NCI-H446 treated with DMSO at 0.1 percent for 48 hours (cell line): ENCODE results near the gene HMOX1.
"Not testable (repeated sequence)": the region's sequence is repeated elsewhere in the genome, so short reads cannot be mapped to it uniquely, and the experiment has no call there.

Experiments used
- DNase-seq: peaks from one replicate; lab custom pipeline; 2025; lab: John Stamatoyannopoulos, UW

Gene HMOX1

DNA sequence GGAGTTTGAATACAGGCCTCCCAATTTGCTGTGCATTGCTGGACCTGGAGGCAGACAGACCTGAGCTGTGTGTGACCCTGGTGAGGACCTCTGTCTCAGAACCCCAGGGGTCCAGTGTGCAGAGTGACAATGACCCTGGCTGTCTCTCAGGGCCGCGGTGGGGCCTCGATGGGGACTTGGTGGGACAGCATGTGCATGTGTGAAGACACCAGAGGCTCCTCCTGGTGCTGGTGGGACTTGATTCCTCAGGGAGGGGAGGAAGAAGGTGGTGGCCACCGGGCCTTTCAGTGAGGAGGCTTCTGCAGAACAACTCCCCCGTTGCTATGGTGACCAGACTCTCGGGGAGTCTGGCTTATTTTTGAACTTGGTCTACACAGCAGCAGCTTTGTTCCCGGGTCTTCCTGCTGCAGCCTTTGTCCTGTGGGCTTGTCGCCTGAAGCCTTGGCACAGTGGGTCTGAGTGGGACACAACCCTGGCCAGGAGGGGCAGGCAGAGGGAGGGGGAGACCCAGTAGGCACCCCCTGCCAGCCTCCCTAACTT lies 54.4 kb downstream of the HMOX1 start:
- DNase-seq = no peak

DNA sequence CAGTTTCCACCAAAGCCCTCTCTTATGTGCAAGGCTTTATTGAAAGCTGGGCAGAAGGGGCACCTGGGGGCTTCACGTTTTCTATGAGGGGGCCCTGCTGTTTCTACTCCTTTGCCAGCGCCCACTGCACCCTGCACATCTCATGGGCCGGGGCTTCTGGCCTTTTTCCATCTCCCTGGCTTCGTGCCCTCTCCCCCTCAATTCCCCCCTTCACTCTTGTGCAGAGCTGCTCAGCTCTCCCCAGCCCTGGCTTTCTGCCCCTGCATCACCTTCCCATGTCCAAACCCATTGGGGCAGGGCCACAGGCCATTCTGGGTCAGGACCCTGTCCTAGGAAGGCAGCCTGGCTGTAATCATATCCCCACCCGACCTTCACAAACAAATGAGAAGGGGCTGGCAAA lies 55.5 kb downstream of the HMOX1 start:
- no peak for DNase-seq

DNA sequence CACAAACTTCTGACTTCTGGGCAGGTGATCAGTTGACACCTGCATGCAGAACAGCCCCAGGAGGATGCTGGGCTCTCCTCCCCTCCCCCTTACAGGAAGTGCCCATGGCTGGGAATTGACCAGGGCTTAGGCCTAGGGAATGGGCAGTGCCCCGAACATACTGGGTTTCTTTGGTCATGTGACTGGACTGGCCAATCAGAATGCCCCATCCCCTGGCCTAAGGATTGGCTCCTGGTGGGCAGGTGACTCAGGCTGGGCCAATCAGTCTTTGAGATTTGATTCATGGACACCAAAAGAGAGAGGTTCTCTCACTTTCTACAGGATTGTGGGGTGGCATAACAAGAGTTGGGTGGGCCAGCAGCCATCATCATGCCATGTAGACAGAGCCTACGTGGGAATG lies 56.2 kb downstream of the HMOX1 start:
- DNase-seq = no peak

DNA sequence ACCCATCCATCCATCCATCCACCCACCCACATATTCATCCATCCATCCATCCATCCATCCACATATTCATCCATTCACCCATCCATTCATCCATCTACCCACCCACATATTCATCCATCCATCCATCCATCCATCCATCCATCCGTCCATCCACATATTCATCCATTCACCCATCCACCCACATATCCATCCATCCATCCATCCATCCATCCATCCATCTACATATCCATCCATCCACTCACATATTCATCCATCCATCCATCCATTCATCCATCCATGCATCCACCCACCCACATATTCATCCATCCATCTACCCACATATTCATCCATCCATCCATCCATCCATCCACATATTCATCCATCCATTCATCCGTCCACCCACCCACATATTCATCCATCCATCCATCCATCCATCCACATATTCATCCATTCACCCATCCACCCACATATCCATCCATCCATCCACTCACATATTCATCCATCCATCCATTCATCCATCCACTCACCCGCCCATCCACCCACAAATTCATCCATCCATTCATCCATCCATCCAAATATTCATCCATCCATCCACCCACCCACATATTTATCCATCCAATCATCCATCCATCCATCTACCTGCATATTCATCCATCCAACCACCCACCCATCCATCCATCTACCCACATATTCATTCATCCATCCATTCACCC lies 57.9 kb downstream of the HMOX1 start:
- DNase-seq = not testable (repeated sequence)

DNA sequence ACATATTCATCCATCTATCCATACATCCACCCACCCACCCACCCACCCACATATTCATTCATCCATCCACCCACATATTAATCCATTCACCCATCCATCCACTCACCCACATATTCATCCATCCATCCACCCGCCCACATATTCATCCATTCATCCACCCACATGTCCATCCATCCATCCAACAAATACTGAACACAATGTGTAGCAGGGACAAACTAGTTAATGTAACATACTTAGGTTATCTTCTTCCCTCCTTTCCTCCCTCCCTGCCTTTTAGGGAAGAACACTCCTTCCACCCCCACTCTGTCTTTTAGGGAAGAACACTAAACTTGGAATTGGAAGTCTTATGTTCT lies 58.4 kb downstream of the HMOX1 start:
- DNase-seq = no peak

DNA sequence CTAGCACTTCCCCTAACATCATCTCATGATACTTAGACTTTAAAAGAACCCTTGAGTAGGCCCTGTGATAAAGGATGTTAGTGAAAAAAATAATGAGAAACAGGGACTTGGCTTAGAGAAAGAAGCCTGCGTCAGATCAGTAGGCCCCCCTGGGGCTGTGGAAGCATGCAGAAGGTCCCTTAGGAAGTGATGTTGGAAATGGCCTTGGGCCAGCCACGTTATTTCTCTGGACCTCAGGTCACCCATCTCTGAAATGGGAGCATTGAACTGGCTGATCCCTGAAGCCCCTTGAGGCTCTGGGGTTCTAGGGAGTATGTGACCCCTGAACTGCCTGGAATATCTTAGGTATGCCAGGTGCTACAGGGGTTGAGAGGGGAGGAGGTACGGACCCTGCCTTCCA lies 59.2 kb downstream of the HMOX1 start:
- DNase-seq = no peak

DNA sequence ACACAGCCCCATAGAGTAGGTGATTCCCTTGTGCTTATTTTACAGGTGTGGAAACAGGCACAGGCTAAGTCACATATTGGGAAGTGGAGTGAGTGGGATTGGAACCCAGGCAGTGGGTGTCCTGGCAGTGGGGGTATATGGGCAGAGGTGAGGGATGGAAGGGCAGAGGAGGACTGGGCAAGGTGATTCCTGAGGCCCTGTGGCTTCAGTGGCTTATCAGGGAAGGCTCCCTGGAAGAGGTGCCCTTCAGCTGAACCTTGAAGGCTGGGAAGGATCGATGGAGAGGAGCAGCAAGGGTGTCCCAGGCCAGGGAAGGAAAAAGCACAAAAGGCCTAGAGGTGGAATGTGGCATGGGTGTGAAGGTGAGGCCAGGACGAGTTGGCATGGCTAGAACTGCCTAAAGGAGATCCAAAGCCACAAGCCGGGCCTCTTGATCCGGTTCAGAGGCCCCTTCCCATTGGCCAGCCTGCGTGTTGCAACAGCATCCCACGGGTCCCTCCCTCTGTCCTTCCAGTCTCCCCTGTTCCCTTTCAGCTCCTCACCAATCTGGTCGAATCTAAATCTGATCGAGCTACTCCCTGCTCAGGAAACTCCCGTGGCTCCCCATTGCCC lies 60.7 kb downstream of the HMOX1 start:
- no peak for DNase-seq

DNA sequence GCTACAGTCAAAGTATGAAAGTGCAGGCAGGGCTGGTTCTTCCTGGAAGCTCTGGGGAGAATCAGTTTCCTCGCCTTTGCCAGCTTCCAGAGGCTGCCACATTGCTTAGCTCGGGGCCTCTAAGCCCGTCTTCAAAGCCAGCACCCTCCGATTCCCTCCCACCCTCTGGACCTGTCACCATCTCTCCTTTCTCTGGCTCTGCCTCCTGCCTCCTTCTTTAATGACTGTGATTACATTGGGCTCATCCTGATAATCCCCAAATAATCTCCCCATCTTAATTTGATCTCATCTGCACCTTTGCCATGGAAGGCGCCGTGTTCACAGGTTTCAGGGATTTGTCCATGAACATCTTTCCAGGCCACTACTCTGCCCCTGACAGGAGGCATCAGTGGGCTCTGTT lies 61.6 kb downstream of the HMOX1 start:
- DNase-seq = no peak

DNA sequence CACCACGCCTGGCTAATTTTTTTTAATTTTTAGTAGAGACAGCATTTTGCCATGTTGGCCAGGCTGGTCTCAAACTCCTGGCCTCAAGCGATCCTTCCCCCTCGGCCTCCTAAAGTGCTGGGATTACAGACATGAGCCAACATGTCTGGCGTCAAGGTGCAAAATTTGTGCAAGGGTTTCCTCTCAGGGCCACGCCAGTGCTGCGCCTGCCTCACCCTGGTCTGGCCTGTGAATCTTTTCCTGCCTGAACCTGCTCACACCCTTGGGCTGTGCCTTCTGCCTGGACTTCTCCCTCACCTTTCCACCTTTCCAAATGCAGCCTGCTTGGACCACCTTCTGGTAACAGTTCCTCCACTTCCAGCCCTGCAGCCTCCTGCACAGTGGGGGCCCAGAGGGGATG lies 62.4 kb downstream of the HMOX1 start:
- no peak for DNase-seq
